Right atrium auricular region (tissue), 2 donors: Measurements from ENCODE around the gene HYAL2. TPM values are rescaled to one million over a fixed set of nuclear protein-coding genes. Genes with fewer than 3 reads are reported as not detected.
A peak's percentile ranks its signal among the peaks of the same experiment; 100 is the strongest.
"Not testable (repeated sequence)": the region's sequence is repeated elsewhere in the genome, so short reads cannot be mapped to it uniquely, and the experiment has no call there.

Experiments
- DNase-seq: peaks from one replicate; pipeline ENCODE4 v3.0.0-alpha.2; 2019; ENCODE audit warnings: low spot score
- H3K27ac ChIP-seq, 2 donors: fragments of 200-600 bp; sonication (generic); 1 replicate in 1 of 2; 2 replicates in 1 of 2; pipeline ENCODE4 v1.5.1; 2016 to 2019
- H3K27me3 ChIP-seq, 2 donors: fragments of 200-600 bp; sonication (generic); one replicate each; pipeline versions ENCODE4 v1.5.1 to v1.6.0; 2017 to 2019
- H3K36me3 ChIP-seq: fragments of 200-600 bp; sonication (generic); one replicate; pipeline ENCODE4 v1.5.1; 2016
- H3K4me1 ChIP-seq, 2 donors: fragments of 200-600 bp; sonication (generic); one replicate each; pipeline versions ENCODE4 v1.5.1 to v1.6.0; 2017 to 2019
- H3K4me3 ChIP-seq, 2 donors: fragments of 200-600 bp; sonication (generic); 1 replicate in 1 of 2; 2 replicates in 1 of 2; pipeline ENCODE4 v1.5.1; 2017 to 2019; ENCODE audit warnings: mild to moderate bottlenecking in 1 of 2, moderate library complexity in 1 of 2
- H3K9me3 ChIP-seq, 2 donors: fragments of 200-600 bp; sonication (generic); one replicate each; pipeline ENCODE4 v1.5.1; 2019
- total RNA-seq, 2 donors: library from RNA; depleted of rRNA; stranded (reverse); fragments of >200 nt; gene quantifications; one replicate each; pipeline ENCODE4 v1.1.0, GENCODE V29; 2016
- TF ChIP-seq, protein P1 (sequence below), 2 donors: fragments of 200-600 bp; sonication (generic); IDR thresholded peaks; one replicate each; pipeline ENCODE4 v1.5.1; 2019; ENCODE audit warnings: antibody characterized with exemption in 2 of 2

HYAL2 gene
- total RNA-seq, 2 donors from 2014 or later: 129 to 198 TPM

DNA sequence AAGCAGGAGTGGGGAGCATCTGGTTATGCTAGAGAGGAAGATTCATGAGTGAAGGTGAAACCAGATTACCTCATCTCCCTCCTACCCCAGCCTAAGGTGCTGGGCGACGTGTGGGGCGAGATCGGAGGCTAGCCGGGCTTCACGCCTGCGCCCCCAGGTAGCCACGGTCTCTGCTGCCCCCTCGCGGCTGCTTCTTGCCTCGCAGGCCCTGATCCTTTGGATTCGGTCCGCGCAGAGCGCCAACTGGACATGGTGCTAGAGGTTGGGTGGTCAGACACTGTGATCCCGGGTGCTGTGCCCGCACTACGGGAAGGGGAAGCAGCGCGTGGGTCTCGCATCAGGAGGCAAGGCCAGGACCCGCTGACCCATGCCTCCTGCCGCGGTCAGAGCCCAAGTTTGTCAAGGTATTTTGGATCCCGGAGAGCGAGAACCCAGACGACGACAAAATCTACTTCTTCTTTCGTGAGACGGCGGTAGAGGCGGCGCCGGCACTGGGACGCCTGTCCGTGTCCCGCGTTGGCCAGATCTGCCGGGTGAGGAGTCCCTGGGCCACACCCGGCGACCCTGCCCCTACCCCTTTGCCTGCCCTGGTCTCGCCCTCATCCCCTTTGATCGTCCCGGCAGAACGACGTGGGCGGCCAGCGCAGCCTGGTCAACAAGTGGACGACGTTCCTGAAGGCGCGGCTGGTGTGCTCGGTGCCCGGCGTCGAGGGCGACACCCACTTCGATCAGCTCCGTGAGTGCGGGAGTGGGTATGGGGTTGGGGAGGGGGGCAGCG lies 49.4 kb downstream of the HYAL2 start:
- H3K4me1 ChIP-seq: peaks cover 0 to 63% of the 10 kb centered on the region in 2 donors
- H3K36me3 ChIP-seq: no peaks in the 10 kb centered on the region
- H3K27ac ChIP-seq: peak overlapping the region in 1 of 2 donors; percentile 58
- H3K27me3 ChIP-seq: no peaks in the 10 kb centered on the region
- H3K9me3 ChIP-seq: no peaks in the 10 kb centered on the region
- DNase-seq: peak; percentile 89
- H3K4me3 ChIP-seq: peak overlapping the region; percentile 11 to 44
- TF ChIP-seq, protein P1, sequence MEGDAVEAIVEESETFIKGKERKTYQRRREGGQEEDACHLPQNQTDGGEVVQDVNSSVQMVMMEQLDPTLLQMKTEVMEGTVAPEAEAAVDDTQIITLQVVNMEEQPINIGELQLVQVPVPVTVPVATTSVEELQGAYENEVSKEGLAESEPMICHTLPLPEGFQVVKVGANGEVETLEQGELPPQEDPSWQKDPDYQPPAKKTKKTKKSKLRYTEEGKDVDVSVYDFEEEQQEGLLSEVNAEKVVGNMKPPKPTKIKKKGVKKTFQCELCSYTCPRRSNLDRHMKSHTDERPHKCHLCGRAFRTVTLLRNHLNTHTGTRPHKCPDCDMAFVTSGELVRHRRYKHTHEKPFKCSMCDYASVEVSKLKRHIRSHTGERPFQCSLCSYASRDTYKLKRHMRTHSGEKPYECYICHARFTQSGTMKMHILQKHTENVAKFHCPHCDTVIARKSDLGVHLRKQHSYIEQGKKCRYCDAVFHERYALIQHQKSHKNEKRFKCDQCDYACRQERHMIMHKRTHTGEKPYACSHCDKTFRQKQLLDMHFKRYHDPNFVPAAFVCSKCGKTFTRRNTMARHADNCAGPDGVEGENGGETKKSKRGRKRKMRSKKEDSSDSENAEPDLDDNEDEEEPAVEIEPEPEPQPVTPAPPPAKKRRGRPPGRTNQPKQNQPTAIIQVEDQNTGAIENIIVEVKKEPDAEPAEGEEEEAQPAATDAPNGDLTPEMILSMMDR (IDR thresholded peaks at IDR 0.05): peak; percentile 96 to 99

DNA sequence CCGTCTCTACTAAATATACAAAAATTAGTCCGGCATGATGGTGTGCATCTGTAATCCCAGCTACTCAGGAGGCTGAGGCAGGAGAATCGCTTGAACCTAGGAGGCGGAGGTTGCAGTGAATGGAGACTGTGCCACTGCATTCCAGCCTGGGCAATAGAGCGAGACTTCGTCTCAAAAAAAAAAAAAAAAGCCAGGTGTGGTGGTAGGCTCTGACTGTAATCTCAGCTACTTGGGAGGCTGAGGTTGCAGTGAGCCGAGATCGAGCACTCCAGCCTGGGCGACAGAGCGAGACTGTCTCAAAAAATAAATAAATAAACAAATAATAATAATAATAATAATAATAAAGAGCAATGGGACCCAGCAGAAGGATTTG lies 50.0 kb downstream of the HYAL2 start:
- H3K27ac ChIP-seq, H3K9me3 ChIP-seq, H3K4me3 ChIP-seq, H3K36me3 ChIP-seq, H3K27me3 ChIP-seq, DNase-seq: not testable (repeated sequence)
- H3K4me1 ChIP-seq: peaks cover 0 to 69% of the 10 kb centered on the region in 2 donors

DNA sequence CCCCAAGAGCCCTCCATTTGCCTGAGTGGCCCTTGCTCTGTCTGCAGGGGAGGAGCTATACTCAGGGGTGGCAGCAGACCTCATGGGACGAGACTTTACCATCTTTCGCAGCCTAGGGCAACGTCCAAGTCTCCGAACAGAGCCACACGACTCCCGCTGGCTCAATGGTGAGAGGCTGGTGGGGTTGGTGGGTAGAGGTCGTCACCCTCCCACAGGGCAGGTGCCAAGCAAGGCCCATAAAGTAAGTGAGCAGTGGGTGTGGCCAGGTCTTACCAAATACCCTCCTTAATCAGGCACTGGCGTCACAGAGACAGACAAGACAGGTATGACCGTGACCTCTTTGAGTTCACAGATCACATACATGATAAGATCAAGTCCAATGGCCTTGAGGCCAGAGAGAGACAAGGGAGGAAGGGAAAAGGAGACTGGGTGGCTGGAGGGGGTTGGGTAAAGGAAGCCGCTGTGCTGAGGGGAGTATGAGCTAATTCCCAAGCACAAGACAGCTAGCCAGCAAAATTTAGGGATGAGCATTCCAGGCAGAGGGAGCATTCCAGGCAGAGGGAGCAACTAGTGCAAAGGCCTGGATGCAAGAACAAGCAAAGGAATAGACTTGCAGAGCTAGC lies 51.1 kb downstream of the HYAL2 start:
- Histone ChIP-seq H3K4me3 (no peak overlapping the region), H3K36me3 (no peaks in the 10 kb centered on the region), H3K9me3 (no peaks in the 10 kb centered on the region), H3K27ac (no peak overlapping the region), H3K4me1 (peaks cover 0 to 80% of the 10 kb centered on the region in 2 donors), H3K27me3 (no peaks in the 10 kb centered on the region)
- DNase-seq: no peak
- TF ChIP-seq, protein P1 (IDR thresholded peaks at IDR 0.05): no peak

DNA sequence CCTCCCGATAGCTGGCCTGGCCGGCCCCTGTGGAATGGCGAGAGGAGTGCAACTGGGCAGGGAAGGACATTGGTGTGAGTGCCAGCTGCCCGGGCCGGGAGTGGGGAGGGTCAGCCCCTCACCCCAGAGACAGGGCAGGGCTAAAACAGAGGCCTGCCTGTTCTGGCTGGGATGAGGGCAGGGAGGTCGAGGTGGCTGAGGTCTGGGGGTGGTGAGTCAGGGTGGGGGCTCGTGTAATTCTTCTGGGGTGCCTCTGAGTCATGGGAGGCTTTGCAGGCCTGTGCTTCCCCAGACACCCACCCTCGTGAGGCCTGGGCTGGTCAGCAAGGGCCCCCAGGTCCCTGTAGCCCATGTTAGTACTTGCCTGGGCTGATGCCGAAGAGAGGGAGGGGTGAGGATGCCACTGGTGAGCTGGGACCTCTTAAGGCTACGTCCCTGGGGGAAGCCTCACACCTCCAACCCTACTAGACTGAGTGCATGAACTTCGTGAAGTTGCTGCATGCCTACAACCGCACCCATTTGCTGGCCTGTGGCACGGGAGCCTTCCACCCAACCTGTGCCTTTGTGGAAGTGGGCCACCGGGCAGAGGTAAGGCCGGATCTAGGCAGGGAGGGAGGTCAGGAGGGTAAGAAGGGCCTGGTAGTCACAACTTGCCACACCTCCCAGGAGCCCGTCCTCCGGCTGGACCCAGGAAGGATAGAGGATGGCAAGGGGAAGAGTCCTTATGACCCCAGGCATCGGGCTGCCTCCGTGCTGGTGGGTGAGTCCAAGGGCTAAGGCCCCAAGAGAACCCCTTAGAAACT lies 51.9 kb downstream of the HYAL2 start:
- H3K27ac ChIP-seq: peak overlapping the region; percentile 92 to 97
- H3K9me3 ChIP-seq: no peaks in the 10 kb centered on the region
- H3K4me3 ChIP-seq: peak overlapping the region in 1 of 2 donors; percentile 31
- no peak for DNase-seq
- peaks cover 0 to 83% of the 10 kb centered on the region in 2 donors for H3K4me1 ChIP-seq
- TF ChIP-seq, protein P1 (IDR thresholded peaks at IDR 0.05): no peak
- no peaks in the 10 kb centered on the region for H3K27me3 ChIP-seq
- no peaks in the 10 kb centered on the region for H3K36me3 ChIP-seq

DNA sequence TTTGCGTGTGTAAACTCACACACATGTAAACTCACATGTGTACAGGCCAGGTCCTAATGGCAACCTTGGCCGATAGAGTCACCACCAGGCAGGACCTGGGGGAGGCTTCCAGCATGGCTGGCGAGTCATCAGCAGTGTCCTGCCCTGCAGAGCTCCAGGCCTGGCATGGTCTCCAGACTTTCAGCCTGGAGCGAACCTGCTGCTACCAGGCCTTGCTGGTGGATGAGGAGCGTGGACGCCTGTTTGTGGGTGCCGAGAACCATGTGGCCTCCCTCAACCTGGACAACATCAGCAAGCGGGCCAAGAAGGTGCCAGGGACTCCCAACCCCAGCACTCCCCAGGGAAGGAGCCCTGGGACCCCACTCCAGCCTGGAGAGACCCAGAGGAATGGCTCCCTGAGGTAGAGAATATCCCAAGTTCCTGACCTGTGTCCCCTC lies 52.5 kb downstream of the HYAL2 start:
- Histone ChIP-seq H3K27me3 (no peaks in the 10 kb centered on the region), H3K9me3 (no peaks in the 10 kb centered on the region), H3K4me1 (peaks cover 0 to 83% of the 10 kb centered on the region in 2 donors), H3K36me3 (no peaks in the 10 kb centered on the region), H3K4me3 (peak overlapping the region in 1 of 2 donors; percentile 31), H3K27ac (peak overlapping the region; percentile 92 to 97)
- TF ChIP-seq, protein P1 (IDR thresholded peaks at IDR 0.05): no peak
- DNase-seq: no peak

DNA sequence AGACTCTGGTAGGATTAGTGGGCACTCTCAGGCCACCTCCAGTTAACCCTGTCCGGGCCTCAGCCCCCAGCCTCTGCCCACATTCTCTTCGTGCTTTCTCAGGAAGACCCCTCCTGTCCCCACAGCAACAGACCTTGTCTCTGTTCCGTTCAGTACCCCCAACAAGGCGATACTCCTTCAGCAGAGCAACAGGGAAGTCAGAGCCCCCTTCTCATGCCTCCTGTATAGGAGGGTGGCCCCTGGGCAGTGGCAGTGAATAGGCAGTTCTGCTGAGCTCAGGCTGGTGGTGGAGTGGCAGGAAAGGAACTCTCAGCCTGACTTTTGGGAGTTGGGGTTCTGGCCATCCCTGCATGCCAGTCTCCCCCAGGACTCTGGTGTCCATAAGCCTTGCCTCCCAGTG lies 53.1 kb downstream of the HYAL2 start:
- H3K9me3 ChIP-seq: no peaks in the 10 kb centered on the region
- no peaks in the 10 kb centered on the region for H3K27me3 ChIP-seq
- DNase-seq: no peak
- H3K4me3 ChIP-seq: peak overlapping the region; percentile 20 to 31
- H3K36me3 ChIP-seq: no peaks in the 10 kb centered on the region
- peaks cover 0 to 83% of the 10 kb centered on the region in 2 donors for H3K4me1 ChIP-seq
- TF ChIP-seq, protein P1 (IDR thresholded peaks at IDR 0.05): no peak
- H3K27ac ChIP-seq: peak overlapping the region; percentile 92 to 97
